Neural progenitor cell (in vitro differentiated cells): ENCODE results near the gene TMEM47. TPM values are rescaled to one million over a fixed set of nuclear protein-coding genes. Genes with fewer than 3 reads are reported as not detected.

Experiments
- DNase-seq: peaks from one replicate; pipeline ENCODE4 v3.0.0-alpha.2; 2016; ENCODE audit warnings: low spot score
- H2AFZ ChIP-seq: fragments of 200-600 bp; sonication (generic); replicated peaks from 2 replicates; pipeline ENCODE4 v1.6.1; 2016; ENCODE audit warnings: antibody characterized with exemption
- H3F3A ChIP-seq: fragments of 200-600 bp; sonication (generic); 2 replicates; pipeline ENCODE4 v1.6.1; 2016; ENCODE audit warnings: antibody characterized with exemption, low read depth
- H3K27ac ChIP-seq: fragments of 200-600 bp; sonication (generic); 2 replicates; pipeline ENCODE4 v1.5.1; 2016; ENCODE audit warnings: mild to moderate bottlenecking
- H3K27me3 ChIP-seq: fragments of 200-600 bp; sonication (generic); 2 replicates; pipeline ENCODE4 v1.6.1; 2016; ENCODE audit warnings: mild to moderate bottlenecking, moderate library complexity
- H3K36me3 ChIP-seq: fragments of 200-600 bp; sonication (generic); 2 replicates; pipeline ENCODE4 v1.5.1; 2016
- H3K4me1 ChIP-seq: fragments of 200-600 bp; sonication (generic); 2 replicates; pipeline ENCODE4 v1.6.1; 2016; ENCODE audit warnings: mixed run types
- H3K4me2 ChIP-seq: fragments of 200-600 bp; sonication (generic); 2 replicates; pipeline ENCODE4 v1.6.1; 2016
- H3K4me3 ChIP-seq: fragments of 200-600 bp; sonication (generic); 2 replicates; pipeline ENCODE4 v1.5.1; 2016
- H3K79me2 ChIP-seq: fragments of 200-600 bp; sonication (generic); 2 replicates; pipeline ENCODE4 v1.6.1; 2016; ENCODE audit warnings: low read depth
- H3K9ac ChIP-seq: fragments of 200-600 bp; sonication (generic); 2 replicates; pipeline ENCODE4 v1.6.1; 2016
- H3K9me3 ChIP-seq: fragments of 200-600 bp; sonication (generic); 2 replicates; pipeline ENCODE4 v1.5.1; 2016; ENCODE audit warnings: low read depth
- H4K20me1 ChIP-seq: fragments of 200-600 bp; sonication (generic); 2 replicates; pipeline ENCODE4 v1.6.1; 2016; ENCODE audit warnings: low read depth
- H3K27ac Mint-ChIP-seq: 3 replicates; pipeline ENCODE4 v1.8.0; 2021; ENCODE audit warnings: mixed read lengths
- H3K27me3 Mint-ChIP-seq: 2 replicates; pipeline ENCODE4 v1.8.0; 2022; ENCODE audit warnings: low read depth, mild to moderate bottlenecking, inconsistent platforms, moderate library complexity, mixed read lengths; ENCODE audit not compliant: insufficient read depth
- H3K36me3 Mint-ChIP-seq: 3 replicates; pipeline ENCODE4 v1.8.0; 2021; ENCODE audit warnings: mixed read lengths
- H3K4me1 Mint-ChIP-seq: 3 replicates; pipeline ENCODE4 v1.8.0; 2021; ENCODE audit warnings: mixed read lengths
- H3K4me3 Mint-ChIP-seq: 3 replicates; pipeline ENCODE4 v1.8.0; 2021; ENCODE audit warnings: mild to moderate bottlenecking, moderate library complexity, mixed read lengths
- H3K9me3 Mint-ChIP-seq: 3 replicates; pipeline ENCODE4 v1.8.0; 2020; ENCODE audit warnings: mixed read lengths
- CTCF ChIP-seq: fragments of 200-600 bp; sonication (generic); IDR thresholded peaks from 2 replicates; pipeline ENCODE4 v1.5.1; 2017; ENCODE audit warnings: antibody characterized with exemption, mild to moderate bottlenecking
- EZH2 ChIP-seq: fragments of 200-600 bp; sonication (generic); IDR thresholded peaks from 2 replicates; pipeline ENCODE4 v1.6.1; 2017; ENCODE audit warnings: antibody characterized with exemption, mild to moderate bottlenecking, moderate library complexity
- EZH2phosphoT487 ChIP-seq: fragments of 200-600 bp; sonication (generic); IDR thresholded peaks from 2 replicates; pipeline ENCODE4 v1.6.1; 2017; ENCODE audit warnings: antibody characterized with exemption
- total RNA-seq: library from RNA; depleted of rRNA; stranded (reverse); fragments of >200 nt; gene quantifications from 2 replicates; pipeline ENCODE4 v1.2.3, GENCODE V29; 2015; ENCODE audit warnings: low replicate concordance

The TMEM47 gene
- total RNA-seq, 1 donor from 2014 or later: 106 TPM

- H4K20me1 ChIP-seq: no peaks in the 10 kb centered on the region
- Mint-ChIP-seq H3K9me3 (no peaks in the 10 kb centered on the region), H3K4me3 (no peak overlapping the region), H3K27me3 (peaks cover under 1% of the 10 kb centered on the region), H3K27ac (no peak overlapping the region), H3K4me1 (peaks cover 2% of the 10 kb centered on the region), H3K36me3 (no peaks in the 10 kb centered on the region)
- peaks cover 9% of the 10 kb centered on the region for H3K4me1 ChIP-seq
- H3K4me3 ChIP-seq: no peak overlapping the region
- H3K36me3 ChIP-seq: no peaks in the 10 kb centered on the region
- H2AFZ ChIP-seq: no peak overlapping the region
- peaks cover 9% of the 10 kb centered on the region for H3F3A ChIP-seq
- peak; percentile 41 for DNase-seq
- H3K9ac ChIP-seq: no peak overlapping the region
- H3K4me2 ChIP-seq: no peak overlapping the region
- H3K27me3 ChIP-seq: no peaks in the 10 kb centered on the region
- no peaks in the 10 kb centered on the region for H3K9me3 ChIP-seq
- H3K27ac ChIP-seq: no peak overlapping the region
- H3K79me2 ChIP-seq: no peaks in the 10 kb centered on the region
- TF ChIP-seq CTCF (peak; percentile 60), EZH2 (no peak), EZH2phosphoT487 (no peak)
These were observed 78.8 kb downstream of the TMEM47 start for GRCh38 chrX:34578237-34578636.
